ENCODE data around the gene TBX2.

TBX2 gene

GRCh38 chr17:61384354-61384691 lies 15.3 kb upstream of the TBX2 start:
- H3K27ac ChIP-seq (ENCODE audit: low read length), result no peak overlapping the region
- no peaks in the 10 kb centered on the region for H3K4me1 ChIP-seq (ENCODE audit: control insufficient read depth, low read depth, low read length)
- H3K4me3 ChIP-seq (ENCODE audit: low read length), result no peak overlapping the region

GRCh38 chr17:61384692-61385576 lies 14.7 kb upstream of the TBX2 start:
- H3K27ac ChIP-seq (ENCODE audit: low read length), result no peak overlapping the region
- no peaks in the 10 kb centered on the region for H3K36me3 ChIP-seq (ENCODE audit: control insufficient read depth, low read depth, low read length)
- no peaks in the 10 kb centered on the region for H3K9me3 ChIP-seq (ENCODE audit: control insufficient read depth, low read depth, low read length)
- H3K9ac ChIP-seq (ENCODE audit: low read length), result no peak overlapping the region
- H3K4me1 ChIP-seq (ENCODE audit: control insufficient read depth, low read depth, low read length), result no peaks in the 10 kb centered on the region
- H3K4me3 ChIP-seq (ENCODE audit: low read length), result no peak overlapping the region
- H3K27me3 ChIP-seq (ENCODE audit: control insufficient read depth, insufficient read depth, low read length), result no peaks in the 10 kb centered on the region

More at GRCh38 chr17:61384354-61384691, 15.3 kb upstream of the TBX2 start:
- H3K9me3 ChIP-seq (ENCODE audit: control insufficient read depth, low read depth, low read length), result no peaks in the 10 kb centered on the region
- H3K9ac ChIP-seq (ENCODE audit: low read length), result no peak overlapping the region
- H3K27me3 ChIP-seq (ENCODE audit: control insufficient read depth, insufficient read depth, low read length), result no peaks in the 10 kb centered on the region
- no peaks in the 10 kb centered on the region for H3K36me3 ChIP-seq (ENCODE audit: control insufficient read depth, low read depth, low read length)

- no peaks in the 10 kb centered on the region for H3K4me1 ChIP-seq (ENCODE audit: control insufficient read depth, low read depth, low read length)
- H3K36me3 ChIP-seq (ENCODE audit: control insufficient read depth, low read depth, low read length), result no peaks in the 10 kb centered on the region
- no peak overlapping the region for H3K4me3 ChIP-seq (ENCODE audit: low read length)
- H3K9me3 ChIP-seq (ENCODE audit: control insufficient read depth, low read depth, low read length), result no peaks in the 10 kb centered on the region
- no peak overlapping the region for H3K27ac ChIP-seq (ENCODE audit: low read length)
- H3K27me3 ChIP-seq (ENCODE audit: control insufficient read depth, insufficient read depth, low read length), result no peaks in the 10 kb centered on the region
- no peak overlapping the region for H3K9ac ChIP-seq (ENCODE audit: low read length)
Measured at GRCh38 chr17:61385577-61386236, 13.9 kb upstream of the TBX2 start.

GRCh38 chr17:61386251-61386650 lies 13.4 kb upstream of the TBX2 start:
- Histone ChIP-seq H3K9me3 (ENCODE audit: control insufficient read depth, low read depth, low read length) (no peaks in the 10 kb centered on the region), H3K9ac (ENCODE audit: low read length) (no peak overlapping the region), H3K27ac (ENCODE audit: low read length) (no peak overlapping the region), H3K36me3 (ENCODE audit: control insufficient read depth, low read depth, low read length) (no peaks in the 10 kb centered on the region), H3K4me3 (ENCODE audit: low read length) (no peak overlapping the region), H3K4me1 (ENCODE audit: control insufficient read depth, low read depth, low read length) (no peaks in the 10 kb centered on the region), H3K27me3 (ENCODE audit: control insufficient read depth, insufficient read depth, low read length) (no peaks in the 10 kb centered on the region)

- Histone ChIP-seq H3K4me1 (ENCODE audit: control insufficient read depth, low read depth, low read length) (no peaks in the 10 kb centered on the region), H3K9me3 (ENCODE audit: control insufficient read depth, low read depth, low read length) (no peaks in the 10 kb centered on the region), H3K27ac (ENCODE audit: low read length) (no peak overlapping the region), H3K27me3 (ENCODE audit: control insufficient read depth, insufficient read depth, low read length) (peaks cover 4% of the 10 kb centered on the region), H3K9ac (ENCODE audit: low read length) (no peak overlapping the region), H3K36me3 (ENCODE audit: control insufficient read depth, low read depth, low read length) (no peaks in the 10 kb centered on the region), H3K4me3 (ENCODE audit: low read length) (no peak overlapping the region)
Measured at GRCh38 chr17:61387011-61387410, 12.6 kb upstream of the TBX2 start.

GRCh38 chr17:61387511-61388305 lies 11.9 kb upstream of the TBX2 start:
- Histone ChIP-seq H3K9me3 (ENCODE audit: control insufficient read depth, low read depth, low read length) (no peaks in the 10 kb centered on the region), H3K4me1 (ENCODE audit: control insufficient read depth, low read depth, low read length) (no peaks in the 10 kb centered on the region), H3K4me3 (ENCODE audit: low read length) (no peak overlapping the region), H3K36me3 (ENCODE audit: control insufficient read depth, low read depth, low read length) (no peaks in the 10 kb centered on the region), H3K27ac (ENCODE audit: low read length) (no peak overlapping the region), H3K9ac (ENCODE audit: low read length) (no peak overlapping the region), H3K27me3 (ENCODE audit: control insufficient read depth, insufficient read depth, low read length) (peaks cover 7% of the 10 kb centered on the region)

GRCh38 chr17:61388561-61389356 lies 10.9 kb upstream of the TBX2 start:
- H3K27ac ChIP-seq (ENCODE audit: low read length), result no peak overlapping the region
- no peaks in the 10 kb centered on the region for H3K4me1 ChIP-seq (ENCODE audit: control insufficient read depth, low read depth, low read length)
- no peak overlapping the region for H3K4me3 ChIP-seq (ENCODE audit: low read length)
- no peaks in the 10 kb centered on the region for H3K36me3 ChIP-seq (ENCODE audit: control insufficient read depth, low read depth, low read length)
- peaks cover 17% of the 10 kb centered on the region for H3K27me3 ChIP-seq (ENCODE audit: control insufficient read depth, insufficient read depth, low read length)
- no peaks in the 10 kb centered on the region for H3K9me3 ChIP-seq (ENCODE audit: control insufficient read depth, low read depth, low read length)
- H3K9ac ChIP-seq (ENCODE audit: low read length), result no peak overlapping the region

GRCh38 chr17:61389670-61390478 lies 9.8 kb upstream of the TBX2 start:
- Histone ChIP-seq H3K9ac (ENCODE audit: low read length) (no peak overlapping the region), H3K27me3 (ENCODE audit: control insufficient read depth, insufficient read depth, low read length) (peaks cover 28% of the 10 kb centered on the region)

GRCh38 chr17:61390479-61390791 lies 9.2 kb upstream of the TBX2 start:
- Histone ChIP-seq H3K27ac (ENCODE audit: low read length) (no peak overlapping the region), H3K4me3 (ENCODE audit: low read length) (no peak overlapping the region), H3K36me3 (ENCODE audit: control insufficient read depth, low read depth, low read length) (no peaks in the 10 kb centered on the region), H3K9ac (ENCODE audit: low read length) (no peak overlapping the region), H3K9me3 (ENCODE audit: control insufficient read depth, low read depth, low read length) (no peaks in the 10 kb centered on the region), H3K4me1 (ENCODE audit: control insufficient read depth, low read depth, low read length) (no peaks in the 10 kb centered on the region), H3K27me3 (ENCODE audit: control insufficient read depth, insufficient read depth, low read length) (peaks cover 34% of the 10 kb centered on the region)

More at GRCh38 chr17:61389670-61390478, 9.8 kb upstream of the TBX2 start:
- H3K9me3 ChIP-seq (ENCODE audit: control insufficient read depth, low read depth, low read length), result no peaks in the 10 kb centered on the region
- H3K4me1 ChIP-seq (ENCODE audit: control insufficient read depth, low read depth, low read length), result no peaks in the 10 kb centered on the region
- no peaks in the 10 kb centered on the region for H3K36me3 ChIP-seq (ENCODE audit: control insufficient read depth, low read depth, low read length)
- H3K4me3 ChIP-seq (ENCODE audit: low read length), result no peak overlapping the region
- no peak overlapping the region for H3K27ac ChIP-seq (ENCODE audit: low read length)

- Histone ChIP-seq H3K9me3 (ENCODE audit: control insufficient read depth, low read depth, low read length) (no peaks in the 10 kb centered on the region), H3K27me3 (ENCODE audit: control insufficient read depth, insufficient read depth, low read length) (peaks cover 47% of the 10 kb centered on the region), H3K36me3 (ENCODE audit: control insufficient read depth, low read depth, low read length) (no peaks in the 10 kb centered on the region), H3K9ac (ENCODE audit: low read length) (no peak overlapping the region), H3K4me3 (ENCODE audit: low read length) (no peak overlapping the region), H3K4me1 (ENCODE audit: control insufficient read depth, low read depth, low read length) (no peaks in the 10 kb centered on the region), H3K27ac (ENCODE audit: low read length) (no peak overlapping the region)
Measured at GRCh38 chr17:61391595-61392291, 7.9 kb upstream of the TBX2 start.

Data from iPS-18a (cell line).